Hepatocyte (in vitro differentiated cells): ENCODE results near the gene FAM83D.

Experiments used
- EZH2 ChIP-seq: fragments of 200-600 bp; sonication (generic); IDR thresholded peaks from 2 replicates; pipeline ENCODE4 v1.6.1; 2016; ENCODE audit warnings: antibody characterized with exemption, mild to moderate bottlenecking, borderline replicate concordance
- EZH2phosphoT487 ChIP-seq: fragments of 200-600 bp; sonication (generic); IDR thresholded peaks from one replicate; pipeline ENCODE4 v1.6.1; 2018; ENCODE audit warnings: antibody characterized with exemption, mild to moderate bottlenecking, low read depth, moderate library complexity; ENCODE audit not compliant: unreplicated experiment, severe bottlenecking
- TF ChIP-seq, protein P1 (sequence below): fragments of 200-600 bp; sonication (generic); IDR thresholded peaks from 2 replicates; pipeline ENCODE4 v1.5.1; 2016; ENCODE audit warnings: antibody characterized with exemption, mild to moderate bottlenecking; ENCODE audit not compliant: poor library complexity

DNA sequence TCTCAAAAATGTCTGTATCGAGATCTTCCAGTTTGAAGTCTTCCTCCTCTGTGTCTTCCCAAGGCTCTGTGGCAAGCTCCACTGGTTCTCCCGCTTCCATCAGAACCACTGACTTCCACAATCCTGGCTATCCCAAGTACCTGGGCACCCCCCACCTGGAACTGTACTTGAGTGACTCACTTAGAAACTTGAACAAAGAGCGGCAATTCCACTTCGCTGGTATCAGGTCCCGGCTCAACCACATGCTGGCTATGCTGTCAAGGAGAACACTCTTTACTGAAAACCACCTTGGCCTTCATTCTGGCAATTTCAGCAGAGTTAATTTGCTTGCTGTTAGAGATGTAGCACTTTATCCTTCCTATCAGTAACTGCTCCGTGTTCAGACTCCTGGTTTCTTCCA lies 25.9 kb downstream of the FAM83D start:
- TF ChIP-seq, protein P1, sequence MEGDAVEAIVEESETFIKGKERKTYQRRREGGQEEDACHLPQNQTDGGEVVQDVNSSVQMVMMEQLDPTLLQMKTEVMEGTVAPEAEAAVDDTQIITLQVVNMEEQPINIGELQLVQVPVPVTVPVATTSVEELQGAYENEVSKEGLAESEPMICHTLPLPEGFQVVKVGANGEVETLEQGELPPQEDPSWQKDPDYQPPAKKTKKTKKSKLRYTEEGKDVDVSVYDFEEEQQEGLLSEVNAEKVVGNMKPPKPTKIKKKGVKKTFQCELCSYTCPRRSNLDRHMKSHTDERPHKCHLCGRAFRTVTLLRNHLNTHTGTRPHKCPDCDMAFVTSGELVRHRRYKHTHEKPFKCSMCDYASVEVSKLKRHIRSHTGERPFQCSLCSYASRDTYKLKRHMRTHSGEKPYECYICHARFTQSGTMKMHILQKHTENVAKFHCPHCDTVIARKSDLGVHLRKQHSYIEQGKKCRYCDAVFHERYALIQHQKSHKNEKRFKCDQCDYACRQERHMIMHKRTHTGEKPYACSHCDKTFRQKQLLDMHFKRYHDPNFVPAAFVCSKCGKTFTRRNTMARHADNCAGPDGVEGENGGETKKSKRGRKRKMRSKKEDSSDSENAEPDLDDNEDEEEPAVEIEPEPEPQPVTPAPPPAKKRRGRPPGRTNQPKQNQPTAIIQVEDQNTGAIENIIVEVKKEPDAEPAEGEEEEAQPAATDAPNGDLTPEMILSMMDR, result no peak
- TF ChIP-seq EZH2 (no peak), EZH2phosphoT487 (no peak)
